Measurements from ENCODE around the gene RPP30.
A peak's percentile ranks its signal among the peaks of the same experiment; 100 is the strongest.

Gene RPP30
- total RNA-seq: 8.4 to 35.0 (median 22.7) reads per million in 17 experiments

DNA sequence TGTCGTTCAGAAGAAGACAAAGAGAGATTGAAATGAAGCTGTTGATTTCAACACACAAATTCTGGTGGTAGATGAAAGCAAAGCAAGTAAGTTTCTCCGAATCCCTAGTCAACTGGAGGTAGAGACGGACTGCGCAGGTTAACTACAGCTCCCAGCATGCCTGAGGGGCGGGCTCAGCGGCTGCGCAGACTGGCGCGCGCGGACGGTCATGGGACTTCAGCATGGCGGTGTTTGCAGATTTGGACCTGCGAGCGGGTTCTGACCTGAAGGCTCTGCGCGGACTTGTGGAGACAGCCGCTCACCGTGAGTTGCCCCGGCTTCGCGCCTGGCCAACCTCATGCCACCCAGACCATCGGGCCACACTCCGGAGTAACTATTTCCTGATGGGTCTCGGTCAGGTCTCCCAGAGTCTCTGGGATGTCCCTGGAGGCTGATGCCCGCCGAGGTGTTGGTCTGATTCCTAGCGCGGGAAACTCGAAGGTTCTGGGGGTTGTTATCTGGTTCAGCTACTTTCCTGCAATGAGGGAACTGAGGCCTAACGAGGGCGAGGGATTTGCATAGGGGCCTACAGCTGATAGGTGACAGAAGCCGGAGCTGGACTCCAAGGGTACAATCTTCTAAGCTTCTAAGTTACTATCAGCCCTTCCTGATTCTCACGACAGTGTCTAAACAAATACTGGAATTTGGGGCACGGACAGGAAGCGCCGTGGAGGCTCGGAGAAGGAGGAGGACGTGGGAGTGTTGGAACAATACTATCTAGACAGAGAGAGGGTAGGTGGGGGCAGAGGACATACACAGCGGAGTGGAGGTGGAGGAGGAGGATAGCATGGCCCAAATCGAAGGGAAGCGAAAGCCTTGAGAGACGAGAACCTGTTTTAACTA is at the start of gene RPP30:
Gene RPP30 (plus strand): TSS at position 209 of the 882 bp plus-strand sequence. CDS start 13 bp downstream, at position 222.
- peak; percentile 82 to 91 (median 86) for DNase-seq

DNA sequence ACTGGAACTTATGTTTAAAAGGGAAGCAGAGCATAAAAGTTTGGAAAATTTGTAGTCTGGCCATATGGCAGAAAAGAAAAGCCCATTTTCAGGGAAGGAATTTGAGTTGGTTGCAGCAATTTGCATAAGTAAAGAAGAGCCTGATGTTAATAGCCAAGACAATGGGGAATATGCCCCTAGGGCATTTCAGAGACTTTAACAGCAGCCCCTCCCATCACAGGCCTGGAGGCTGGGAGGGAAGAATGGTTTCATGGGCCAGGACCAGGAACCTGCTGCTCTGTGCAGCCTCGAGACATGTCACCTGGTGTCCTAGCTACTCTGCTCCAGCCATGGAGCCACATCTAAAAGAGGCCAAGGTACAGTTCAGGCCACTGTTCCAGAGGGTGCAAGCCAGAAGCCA is 49.3 kb upstream of the RPP30 start:
- no peak for DNase-seq

DNA sequence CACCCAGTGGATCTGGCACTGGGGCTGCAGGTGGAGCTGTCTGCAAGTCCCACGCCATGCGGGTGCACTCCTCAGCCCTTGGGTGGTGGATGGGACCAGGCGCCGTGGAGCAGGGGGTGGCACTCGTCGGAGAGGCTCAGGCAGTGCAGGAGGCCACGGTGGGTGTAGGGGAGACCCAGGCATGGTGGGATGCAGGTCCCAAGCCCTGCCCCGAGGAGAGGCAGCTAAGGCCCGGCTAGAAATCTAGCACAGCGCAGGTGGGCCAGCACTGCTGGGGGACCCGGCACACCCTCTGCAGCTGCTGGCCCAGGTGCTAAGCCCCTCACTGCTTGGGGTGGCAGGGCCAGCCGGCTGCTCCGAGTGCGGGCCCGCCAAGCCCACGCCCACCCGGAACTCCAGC is 39.7 kb upstream of the RPP30 start:
- no peak for DNase-seq

DNA sequence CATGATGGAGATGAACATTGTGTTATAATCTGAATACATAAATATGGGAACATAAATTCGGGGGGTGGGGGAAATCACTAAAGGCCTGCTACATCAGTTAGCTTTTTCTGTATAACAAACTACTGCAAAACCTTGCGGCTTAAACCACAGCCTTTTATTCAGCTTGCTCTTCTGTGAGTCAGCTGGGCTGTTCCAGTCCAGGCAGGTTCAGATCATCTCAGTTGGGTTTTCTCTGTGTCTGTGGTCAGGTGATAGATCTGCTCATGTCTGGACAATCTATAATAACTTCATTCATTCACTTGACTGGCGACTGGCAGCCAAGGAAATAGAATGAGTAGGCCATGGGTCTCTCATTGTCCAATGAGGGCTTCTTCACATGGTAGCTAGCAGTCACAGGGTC is 37.4 kb upstream of the RPP30 start:
- no peak for DNase-seq

DNA sequence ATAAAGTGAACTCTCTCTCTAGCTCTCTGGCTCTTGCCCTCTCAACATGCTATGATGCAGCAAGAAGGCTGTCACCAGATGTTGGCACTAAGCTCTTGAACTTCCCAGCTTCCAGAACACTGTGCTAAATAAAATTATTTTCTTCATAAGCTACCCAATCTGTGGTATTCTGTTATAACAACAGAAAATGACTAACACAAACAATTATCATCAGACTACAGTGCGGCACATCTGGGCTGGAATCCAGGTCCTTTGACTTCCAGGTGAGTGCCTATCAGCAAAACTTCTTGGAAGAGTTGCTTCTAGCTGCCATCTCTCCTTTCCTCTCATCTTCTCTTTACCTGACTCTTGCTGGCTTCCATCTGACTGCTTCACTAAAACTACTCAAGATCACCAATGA is 34.3 kb upstream of the RPP30 start:
- no peak for DNase-seq

DNA sequence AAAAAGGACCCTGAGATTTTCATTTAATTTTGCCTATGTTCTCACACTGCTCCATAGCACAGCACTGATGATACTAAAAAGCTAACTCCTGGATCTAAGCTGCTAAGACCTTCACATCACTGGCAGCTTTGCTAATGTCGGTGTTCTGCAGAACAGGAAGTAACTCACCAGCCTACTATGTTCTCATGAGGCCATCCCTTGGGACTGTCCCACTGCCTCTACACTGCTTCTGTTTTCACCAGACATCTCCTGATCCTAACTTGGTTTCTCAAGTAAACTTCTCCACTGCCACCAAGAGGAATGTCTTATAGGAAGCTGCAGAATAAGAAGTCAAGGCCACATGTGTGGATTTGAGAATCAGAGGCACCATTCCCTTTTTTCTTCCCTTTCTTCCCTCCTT is 29.0 kb upstream of the RPP30 start:
- DNase-seq: peak; percentile 44 to 72 (median 64)

DNA sequence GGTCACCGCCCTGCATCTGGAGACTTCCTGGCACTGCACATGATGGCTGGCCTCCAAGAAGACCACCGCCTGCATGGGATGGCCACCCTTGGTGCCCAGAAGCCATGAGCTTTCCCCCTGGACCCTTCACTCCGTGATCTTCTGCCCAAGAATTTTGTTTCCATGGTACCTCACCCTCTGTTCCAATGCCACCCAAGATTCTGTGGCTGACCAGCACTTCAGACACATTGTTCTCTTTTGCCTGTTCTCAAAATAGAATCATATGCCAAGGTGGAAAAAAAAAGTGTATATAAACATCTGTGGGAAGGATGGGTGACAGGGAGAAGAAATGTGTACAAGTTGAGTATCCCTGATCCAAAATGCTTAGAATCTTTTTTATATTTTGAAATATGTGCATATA is 26.0 kb upstream of the RPP30 start:
- DNase-seq: no peak

DNA sequence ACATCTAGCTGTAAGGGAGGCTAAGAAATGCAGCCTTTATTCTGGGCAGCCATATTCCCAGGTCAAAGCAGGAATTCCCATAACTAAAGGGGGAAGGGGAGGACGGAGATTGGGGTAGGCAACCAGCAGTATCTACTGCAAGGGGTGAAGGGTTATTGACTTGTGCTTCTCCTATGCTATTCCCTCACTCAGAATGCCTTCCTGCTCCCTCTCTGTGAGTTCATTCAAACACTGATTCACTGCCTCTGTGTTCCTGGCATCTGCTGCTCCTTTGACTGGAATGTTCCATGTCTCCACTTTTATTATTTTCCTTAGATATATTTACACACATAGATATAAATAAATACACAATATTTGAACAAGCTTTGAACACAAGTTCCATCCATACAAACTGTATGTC is 25.0 kb upstream of the RPP30 start:
- DNase-seq: no peak

DNA sequence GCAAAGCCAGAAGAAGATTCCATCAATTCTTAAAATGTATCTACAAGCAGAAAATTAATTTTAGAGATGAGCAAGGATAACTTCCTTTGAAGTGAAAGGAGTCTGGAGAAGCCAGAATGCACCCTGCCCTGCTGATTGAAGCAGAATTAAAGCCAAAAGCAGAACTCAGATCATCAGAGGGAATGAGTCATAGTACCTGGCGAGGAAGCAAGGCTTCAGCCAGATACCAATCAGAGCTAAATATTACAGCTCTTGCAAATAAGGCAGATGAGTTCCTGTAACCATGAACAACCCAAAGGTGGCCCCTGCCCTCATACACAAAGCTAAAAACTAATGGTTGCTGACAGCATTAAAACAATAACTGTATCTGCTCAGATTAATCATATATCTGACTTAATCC is 24.3 kb upstream of the RPP30 start:
- peak; percentile 53 to 81 (median 71) for DNase-seq

DNA sequence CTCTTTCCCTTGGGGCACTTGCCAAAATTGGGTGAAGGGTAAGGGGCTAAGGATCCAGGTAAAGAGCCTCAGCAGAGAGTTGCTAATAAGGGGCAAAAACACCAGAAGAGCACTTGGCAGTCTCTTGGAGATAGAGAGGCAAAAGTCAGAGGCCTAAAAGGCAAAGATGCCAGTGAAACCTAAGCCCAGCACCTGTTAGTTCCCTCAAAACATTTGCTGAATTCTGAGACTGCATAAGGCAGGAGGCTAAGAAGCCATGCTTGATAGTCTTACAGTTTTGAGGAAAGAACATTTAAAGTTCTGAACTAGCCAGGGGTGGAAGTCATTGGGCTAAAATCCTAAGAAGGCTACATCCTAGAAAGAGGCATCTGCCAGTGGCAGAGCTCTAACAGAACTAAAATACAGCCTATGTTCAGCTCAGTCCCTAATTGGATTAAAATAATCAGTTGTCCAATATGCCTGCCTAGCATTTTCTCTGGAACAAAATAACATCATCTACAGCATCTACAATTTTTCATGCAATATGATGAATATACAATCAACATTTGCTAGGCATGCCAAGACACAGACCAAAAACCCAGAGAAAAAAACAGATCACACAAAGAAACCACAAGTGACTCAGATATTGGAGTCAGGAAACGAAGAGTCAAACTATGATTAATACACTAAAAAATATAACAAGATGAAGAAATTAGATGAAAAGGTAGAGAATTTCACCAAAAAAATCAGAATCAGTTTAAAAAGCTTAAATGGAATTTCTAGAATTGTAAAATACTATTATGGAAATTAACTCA is 21.6 kb upstream of the RPP30 start:
- DNase-seq: no peak

DNA sequence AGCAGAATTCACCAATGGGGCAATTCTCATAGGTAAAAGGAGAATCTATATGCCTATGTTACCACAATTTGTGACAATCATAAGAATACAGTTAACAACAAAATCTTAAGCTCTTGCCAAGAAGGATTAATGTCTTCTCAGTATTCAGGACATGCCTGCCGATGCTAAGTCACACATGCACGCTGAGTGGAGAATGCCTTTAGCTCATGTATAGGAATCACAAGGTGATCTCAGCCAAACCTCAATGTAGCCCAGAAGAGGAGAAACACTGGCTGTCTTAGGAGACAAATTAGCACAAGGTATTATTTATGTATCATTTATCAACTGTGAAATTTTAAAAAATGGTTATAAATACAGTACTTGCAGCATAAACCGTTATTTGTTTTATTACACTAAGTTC is 16.6 kb upstream of the RPP30 start:
- DNase-seq: no peak

DNA sequence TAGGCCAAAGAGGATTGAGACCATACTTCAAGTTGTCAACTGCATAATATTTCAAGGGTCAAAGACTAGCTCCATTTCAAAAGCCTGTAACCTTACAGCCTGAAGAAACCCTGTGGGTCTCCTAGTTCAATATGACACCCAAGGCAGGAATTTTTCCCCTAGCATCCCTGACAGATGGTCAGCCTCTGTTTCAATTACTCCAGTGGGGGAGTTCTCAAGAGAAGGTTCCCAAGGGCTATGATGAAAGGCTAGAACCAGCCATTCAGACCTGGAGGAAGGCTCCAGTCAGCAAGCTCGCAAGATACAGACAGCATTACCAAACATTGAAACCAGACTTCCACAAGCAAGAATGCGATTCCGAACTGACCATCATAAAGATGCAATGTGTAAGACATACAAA is 15.5 kb upstream of the RPP30 start:
- DNase-seq: no peak

DNA sequence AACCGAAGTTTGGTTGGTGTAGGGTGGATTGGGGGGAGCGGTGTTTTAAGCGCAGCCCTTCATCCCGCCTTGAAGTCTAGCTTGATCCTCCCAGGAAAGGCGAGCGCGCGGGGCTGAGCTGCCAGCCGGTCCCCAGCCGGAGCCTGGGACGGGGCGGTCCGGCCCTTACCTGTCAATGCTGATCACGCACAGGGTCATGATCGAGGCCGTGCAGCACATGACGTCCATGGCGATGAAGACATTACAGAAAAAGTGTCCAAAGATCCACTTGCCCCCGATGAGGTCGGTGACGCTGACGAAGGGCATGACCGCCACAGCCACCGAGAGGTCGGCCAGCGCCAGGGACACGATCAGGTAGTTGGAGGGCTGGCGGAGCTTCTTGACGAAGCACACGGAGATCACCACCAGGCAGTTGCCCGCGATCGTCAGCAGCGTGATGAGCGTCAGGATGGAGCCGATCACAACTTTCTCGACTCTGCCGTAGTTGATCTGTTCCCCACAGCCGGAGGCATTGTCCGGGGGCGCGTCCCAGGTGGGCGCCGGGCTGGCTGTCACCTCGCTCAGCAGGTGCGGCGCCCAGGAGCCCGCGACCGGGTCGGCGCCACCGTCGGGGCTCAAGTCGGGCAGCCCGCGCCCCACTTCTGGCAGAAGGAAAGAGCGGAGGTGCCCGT is 14.7 kb upstream of the RPP30 start:
- DNase-seq: peak in 3 of 4 experiments; percentile 10 to 27 (median 18)

DNA sequence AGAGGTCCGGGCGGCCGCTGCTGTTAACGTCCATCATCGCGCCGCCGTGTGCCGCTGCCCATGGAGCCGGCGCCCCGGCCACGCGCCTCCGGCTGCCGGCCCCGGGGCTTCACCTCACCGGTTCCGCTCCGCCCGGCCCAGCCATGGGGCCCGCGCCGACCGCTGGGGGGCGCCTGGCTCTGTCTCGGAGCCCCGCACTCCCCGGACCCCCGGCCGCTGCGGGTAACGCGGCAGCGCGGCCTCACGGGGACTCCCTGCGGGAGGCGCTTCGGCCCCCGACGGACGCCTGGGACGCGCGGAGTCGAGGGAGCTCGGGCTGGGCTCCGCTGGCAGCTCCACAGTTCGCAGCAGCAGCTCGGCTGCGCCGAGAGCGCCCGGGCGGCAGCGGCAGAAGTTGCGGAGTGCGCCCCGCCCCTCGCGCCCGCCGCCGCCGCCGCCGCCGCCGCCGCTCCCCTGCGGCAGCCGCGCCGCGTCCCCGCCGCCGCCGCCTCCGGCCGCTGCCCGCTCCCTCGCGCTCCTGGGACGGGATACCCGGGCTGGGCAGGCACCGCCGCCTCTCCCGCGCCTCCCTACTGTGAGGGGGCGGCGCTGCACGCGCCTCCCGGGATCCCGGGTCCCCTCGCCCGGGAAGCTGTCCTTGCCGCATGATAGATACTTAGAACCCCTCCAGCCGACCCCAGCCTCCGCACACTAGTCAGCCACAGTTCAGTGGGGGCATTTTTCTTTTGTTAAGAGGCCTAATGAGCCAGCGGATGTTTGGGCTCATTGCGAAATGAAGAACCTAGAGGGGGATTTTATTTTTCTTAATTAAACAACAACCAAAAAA is 13.9 kb upstream of the RPP30 start, which contains the start of gene HTR7:
Gene HTR7 (minus strand): TSS at position 405 of the 826 bp plus-strand sequence. CDS start 368 bp downstream, at position 37.
- peak; percentile 62 to 90 (median 75) for DNase-seq

DNA sequence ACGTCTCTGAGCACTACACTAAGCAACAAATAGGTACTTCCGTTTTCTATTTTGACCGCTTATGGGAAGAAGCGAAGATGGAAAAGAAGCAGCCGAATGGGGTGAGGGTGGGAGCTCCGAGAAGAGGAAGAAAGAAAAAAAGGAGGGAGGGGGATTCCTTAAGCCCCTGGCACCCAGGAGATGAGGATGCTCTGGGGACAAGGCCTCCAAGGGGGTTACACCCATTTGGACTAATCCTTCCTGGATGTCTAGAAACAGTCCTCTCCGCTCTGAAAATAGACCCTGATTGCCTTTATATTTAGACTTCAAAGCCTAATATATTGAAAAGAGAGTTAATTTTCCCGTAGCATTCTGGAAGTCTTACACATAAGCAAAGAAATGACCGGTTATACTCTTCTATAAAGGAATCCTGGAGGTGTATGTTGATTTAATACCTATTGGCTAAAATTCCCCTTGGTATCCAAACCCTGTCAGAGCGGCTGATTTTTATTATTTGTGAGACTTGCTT is 13.3 kb upstream of the RPP30 start:
- peak in 3 of 4 experiments; percentile 34 to 68 (median 58) for DNase-seq

DNA sequence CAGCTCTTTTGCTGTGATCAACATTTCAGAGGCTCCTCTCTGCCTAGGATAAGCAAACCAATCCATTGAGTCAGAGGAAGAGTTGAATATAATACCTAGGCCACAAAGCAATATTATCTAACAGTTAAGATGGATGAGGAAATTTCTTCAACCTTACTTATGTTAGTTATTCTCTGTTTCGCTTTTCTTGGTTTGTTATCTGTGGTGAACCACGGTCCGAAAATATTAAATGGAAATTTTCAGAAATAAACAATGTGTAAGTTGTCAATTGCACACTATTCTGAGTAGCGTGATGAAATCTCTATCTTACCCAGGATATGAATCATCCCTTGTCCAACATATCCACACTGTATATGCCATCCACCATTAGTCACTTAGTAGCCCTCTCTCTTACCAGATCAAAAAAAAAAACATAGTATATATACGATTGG is 12.4 kb upstream of the RPP30 start:
- peak in 3 of 4 experiments; percentile 25 to 81 (median 71) for DNase-seq

DNA sequence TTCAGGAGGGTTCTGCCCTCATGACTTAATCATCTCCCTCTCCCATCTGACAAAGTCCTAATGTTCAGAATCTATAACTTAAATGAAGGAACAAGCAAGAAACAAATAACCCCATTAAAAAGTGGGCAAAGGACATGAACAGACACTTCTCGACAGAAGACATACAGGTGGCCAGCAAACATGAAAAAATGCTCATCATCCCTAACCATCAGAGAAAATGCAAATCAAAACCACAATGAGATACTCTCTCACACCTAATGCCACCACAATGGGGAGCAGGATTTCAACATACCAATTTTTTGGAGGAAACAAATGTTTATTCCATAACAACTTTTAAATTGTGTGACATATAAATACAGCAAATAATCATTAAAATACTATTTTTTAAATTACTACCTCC is 11.0 kb upstream of the RPP30 start:
- no peak for DNase-seq

DNA sequence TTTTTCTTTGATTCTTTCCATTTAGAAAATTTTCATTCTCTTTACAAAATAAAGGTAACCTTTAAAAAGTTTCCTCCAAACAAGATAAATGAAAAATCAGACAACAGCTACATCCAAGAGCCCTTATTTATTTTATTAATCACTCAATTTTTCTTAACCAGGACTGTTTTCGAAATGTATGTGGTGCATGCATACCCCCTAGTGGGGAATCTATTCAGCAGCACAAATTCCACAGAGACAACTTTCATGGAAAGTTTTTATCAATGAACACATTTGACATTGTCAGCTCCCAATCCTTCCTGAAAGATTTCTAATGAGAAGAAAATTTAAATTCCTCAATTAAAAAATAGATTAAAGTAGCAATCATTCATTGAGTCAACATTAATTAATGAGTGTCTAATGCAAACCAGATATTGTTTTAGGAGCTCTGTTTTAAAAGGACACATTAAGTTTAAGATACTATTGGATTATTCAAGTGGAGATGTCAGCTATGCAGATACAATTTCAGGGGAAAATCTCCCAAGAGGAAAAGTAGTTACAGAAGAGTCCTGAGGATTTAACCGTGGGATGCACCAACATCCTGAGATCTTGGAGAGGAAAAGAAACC is 8.8 kb upstream of the RPP30 start:
- peak; percentile 39 to 67 (median 48) for DNase-seq

DNA sequence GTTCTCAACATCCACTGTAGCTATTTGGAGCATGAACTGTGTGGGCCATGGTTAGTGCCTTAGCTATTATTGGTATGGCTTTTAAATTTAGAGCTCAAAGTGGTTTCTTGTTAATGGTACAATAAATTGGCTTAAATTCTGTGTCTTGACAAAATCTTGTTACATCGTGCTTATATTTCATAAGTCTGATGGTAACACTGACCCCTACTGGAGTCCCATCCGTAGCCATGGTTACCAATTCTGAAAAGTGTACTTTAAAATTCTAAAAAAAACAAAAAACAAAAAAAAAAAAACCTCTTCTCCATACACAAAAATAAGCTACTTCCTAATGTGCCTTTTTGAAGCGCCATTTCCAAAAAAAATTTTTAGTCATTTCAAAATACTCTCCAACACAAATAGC is 6.4 kb upstream of the RPP30 start:
- peak in 3 of 4 experiments; percentile 18 to 54 (median 34) for DNase-seq

DNA sequence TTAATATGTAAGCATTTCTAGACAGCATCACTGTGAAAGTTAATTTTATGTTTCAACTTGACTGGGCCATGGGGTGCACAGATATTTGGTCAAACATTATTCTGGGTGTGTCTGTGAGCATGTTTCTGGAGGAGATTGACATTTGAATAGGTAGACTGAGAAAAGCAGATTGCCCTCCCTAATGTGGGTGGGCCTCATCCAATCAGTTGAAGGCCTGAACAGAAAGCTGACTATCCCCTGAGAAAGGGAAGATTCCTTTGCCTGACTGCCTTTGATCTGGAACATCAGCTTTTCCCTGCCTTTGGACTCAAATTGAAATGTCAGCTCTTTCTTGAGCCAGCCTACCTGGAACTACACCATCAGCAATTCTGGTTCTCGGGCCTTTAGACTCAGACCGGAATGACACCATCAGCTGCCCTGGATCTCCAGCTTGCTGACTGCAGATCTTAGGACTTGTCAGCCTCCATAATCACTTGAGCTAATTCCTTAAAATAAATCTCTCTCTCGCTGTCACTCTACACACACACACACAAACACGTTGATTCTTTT is 5.7 kb upstream of the RPP30 start:
- no peak for DNase-seq

DNA sequence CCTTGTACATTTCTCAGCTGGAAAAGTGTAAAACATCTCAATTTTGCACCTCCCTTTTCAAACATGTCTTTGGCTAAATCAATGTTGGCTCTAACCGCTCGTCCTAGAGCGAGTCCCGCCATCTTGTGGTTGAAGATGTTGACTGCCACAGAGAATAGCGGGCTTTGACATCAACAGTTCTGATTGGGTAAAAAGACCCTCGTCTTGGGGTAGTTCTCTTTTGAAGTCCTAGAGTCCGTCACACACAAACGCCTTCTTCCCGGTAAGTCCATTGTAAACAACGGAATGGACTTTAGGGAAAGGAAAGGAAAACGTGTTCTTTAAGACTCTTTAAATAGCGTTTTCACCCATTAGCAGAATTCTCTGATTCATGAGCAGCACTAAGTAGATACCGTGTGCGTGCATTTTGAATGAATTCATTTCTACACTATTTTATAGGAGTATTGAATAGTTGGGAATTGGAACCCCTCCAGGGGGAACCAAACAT is 452 bp upstream of the RPP30 start:
- DNase-seq: peak; percentile 52 to 74 (median 68)

All from suppressor macrophage (primary cell).